8988T (cell line): Measurements from ENCODE around the gene INF2.

ENCODE experiments used
- DNase-seq: peaks from one replicate; pipeline ENCODE4 v3.0.0; 2011

Gene INF2

GRCh38 chr14:104677512-104678332 lies 11.7 kb upstream of the INF2 start:
- peak; percentile 79 for DNase-seq

GRCh38 chr14:104678346-104678745 lies 11.1 kb upstream of the INF2 start:
- DNase-seq = no peak

- no peak for DNase-seq
Measured at GRCh38 chr14:104678901-104679705, 10.3 kb upstream of the INF2 start.

- DNase-seq = peak; percentile 84
Measured at GRCh38 chr14:104680056-104680805, 9.2 kb upstream of the INF2 start.

GRCh38 chr14:104680806-104681688 lies 8.4 kb upstream of the INF2 start:
- DNase-seq = peak; percentile 72

- peak; percentile 96 for DNase-seq
Measured at GRCh38 chr14:104681689-104682074, 7.7 kb upstream of the INF2 start.

- no peak for DNase-seq
Measured at GRCh38 chr14:104682107-104682593, 7.3 kb upstream of the INF2 start.

GRCh38 chr14:104683653-104684448 lies 5.6 kb upstream of the INF2 start:
- DNase-seq = no peak

- no peak for DNase-seq
Measured at GRCh38 chr14:104684449-104684821, 5.0 kb upstream of the INF2 start.

- DNase-seq = peak; percentile 52
Measured at GRCh38 chr14:104685216-104685997, 4.0 kb upstream of the INF2 start.

- no peak for DNase-seq
Measured at GRCh38 chr14:104685998-104686610, 3.3 kb upstream of the INF2 start.

- no peak for DNase-seq
Measured at GRCh38 chr14:104686624-104687517, 2.5 kb upstream of the INF2 start.

- DNase-seq = peak; percentile 98
Measured at GRCh38 chr14:104687601-104688504, 1.6 kb upstream of the INF2 start.

GRCh38 chr14:104688505-104689108 lies 811 bp upstream of the INF2 start:
- no peak for DNase-seq

- DNase-seq = no peak
Measured at GRCh38 chr14:104689881-104690711, 678 bp downstream of the INF2 start.

- no peak for DNase-seq
Measured at GRCh38 chr14:104690861-104691455, 1.5 kb downstream of the INF2 start.
